Osteocyte (in vitro differentiated cells): ENCODE results near the gene PLXNA4. TPM values are rescaled to one million over a fixed set of nuclear protein-coding genes. Genes with fewer than 3 reads are reported as not detected.

Experiments
- DNase-seq: peaks from one replicate; pipeline ENCODE4 v3.0.0; 2021; ENCODE audit warnings: mixed read lengths; ENCODE audit not compliant: unreplicated experiment; ENCODE audit errors: extremely low spot score
- H3K27ac Mint-ChIP-seq: one replicate; pipeline ENCODE4 v1.8.0; 2021; ENCODE audit warnings: mild to moderate bottlenecking, mixed read lengths; ENCODE audit not compliant: unreplicated experiment
- H3K27me3 Mint-ChIP-seq: one replicate; pipeline ENCODE4 v1.8.0; 2021; ENCODE audit warnings: mixed read lengths; ENCODE audit not compliant: unreplicated experiment
- H3K36me3 Mint-ChIP-seq: one replicate; pipeline ENCODE4 v1.8.0; 2021; ENCODE audit warnings: mixed read lengths; ENCODE audit not compliant: unreplicated experiment
- H3K4me1 Mint-ChIP-seq: one replicate; pipeline ENCODE4 v1.8.0; 2021; ENCODE audit warnings: mixed read lengths; ENCODE audit not compliant: unreplicated experiment
- H3K4me3 Mint-ChIP-seq: one replicate; pipeline ENCODE4 v1.8.0; 2021; ENCODE audit warnings: mild to moderate bottlenecking, moderate library complexity, mixed read lengths; ENCODE audit not compliant: unreplicated experiment
- H3K9me3 Mint-ChIP-seq: one replicate; pipeline ENCODE4 v1.8.0; 2021; ENCODE audit warnings: mixed read lengths; ENCODE audit not compliant: unreplicated experiment
- CTCF ChIP-seq: fragments of 200-600 bp; sonication (generic); IDR thresholded peaks from 2 replicates; pipeline ENCODE4 v1.5.0; 2021; ENCODE audit warnings: antibody characterized with exemption, mild to moderate bottlenecking, moderate library complexity
- total RNA-seq: library from RNA; stranded (reverse); gene quantifications from 2 replicates; pipeline ENCODE4 v1.2.1, GENCODE V29; 2021

Gene PLXNA4
- total RNA-seq, 1 donor from 2014 or later: 59.0 TPM

- no peak for DNase-seq
- Mint-ChIP-seq H3K9me3 (no peaks in the 10 kb centered on the region), H3K27me3 (peaks cover 5% of the 10 kb centered on the region), H3K4me1 (peaks cover 4% of the 10 kb centered on the region), H3K27ac (no peak overlapping the region), H3K4me3 (no peak overlapping the region), H3K36me3 (no peaks in the 10 kb centered on the region)
- TF ChIP-seq CTCF: no peak
Observed at GRCh38 chr7:132364226-132364625, 212.0 kb downstream of the PLXNA4 start.

- no peak for TF ChIP-seq CTCF
- Mint-ChIP-seq H3K4me1 (no peaks in the 10 kb centered on the region), H3K36me3 (no peaks in the 10 kb centered on the region), H3K27me3 (peaks cover 5% of the 10 kb centered on the region), H3K4me3 (no peak overlapping the region), H3K27ac (no peak overlapping the region), H3K9me3 (no peaks in the 10 kb centered on the region)
- DNase-seq: no peak
Observed at GRCh38 chr7:132362059-132362458, 214.2 kb downstream of the PLXNA4 start.

- Mint-ChIP-seq H3K4me1 (no peaks in the 10 kb centered on the region), H3K27me3 (peaks cover 9% of the 10 kb centered on the region), H3K9me3 (no peaks in the 10 kb centered on the region), H3K27ac (no peak overlapping the region), H3K4me3 (no peak overlapping the region), H3K36me3 (no peaks in the 10 kb centered on the region)
- DNase-seq: no peak
- TF ChIP-seq CTCF: no peak
Observed at GRCh38 chr7:132361146-132361545, 215.1 kb downstream of the PLXNA4 start.

- DNase-seq: no peak
- no peak overlapping the region for H3K27ac Mint-ChIP-seq
- H3K4me1 Mint-ChIP-seq: no peaks in the 10 kb centered on the region
- H3K36me3 Mint-ChIP-seq: no peaks in the 10 kb centered on the region
- H3K9me3 Mint-ChIP-seq: no peaks in the 10 kb centered on the region
- peaks cover 6% of the 10 kb centered on the region for H3K27me3 Mint-ChIP-seq
- no peak for TF ChIP-seq CTCF
- no peak overlapping the region for H3K4me3 Mint-ChIP-seq
Observed at GRCh38 chr7:132359743-132360142, 216.5 kb downstream of the PLXNA4 start.

- no peak for TF ChIP-seq CTCF
- Mint-ChIP-seq H3K4me1 (peaks cover 3% of the 10 kb centered on the region), H3K36me3 (no peaks in the 10 kb centered on the region), H3K4me3 (no peak overlapping the region), H3K27ac (no peak overlapping the region), H3K27me3 (peaks cover 10% of the 10 kb centered on the region), H3K9me3 (peaks cover 4% of the 10 kb centered on the region)
- DNase-seq: no peak
Observed at GRCh38 chr7:132355048-132355447, 221.2 kb downstream of the PLXNA4 start.
